ENCODE measurements around the gene OR6B3.

OR6B3 gene

DNA sequence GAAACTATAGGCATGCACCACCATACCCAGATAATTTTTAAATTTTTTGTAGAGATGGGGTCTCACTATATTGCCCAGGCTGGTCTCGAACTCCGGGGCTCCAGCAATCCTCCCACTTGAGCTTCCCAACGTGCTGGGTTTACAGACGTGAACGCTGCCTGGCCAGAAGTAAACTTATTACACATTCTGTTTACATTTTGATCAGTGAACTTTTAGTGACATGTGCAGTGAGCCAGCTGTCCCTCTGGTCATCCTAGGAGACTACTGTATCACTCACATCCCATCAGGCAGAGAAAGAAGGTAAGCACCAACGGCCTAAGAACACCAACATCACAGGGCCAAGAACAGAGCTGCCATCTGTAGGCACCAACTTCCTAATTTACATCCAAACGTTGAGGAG is 50.3 kb downstream of the OR6B3 start:
- TF ChIP-seq, protein P1, sequence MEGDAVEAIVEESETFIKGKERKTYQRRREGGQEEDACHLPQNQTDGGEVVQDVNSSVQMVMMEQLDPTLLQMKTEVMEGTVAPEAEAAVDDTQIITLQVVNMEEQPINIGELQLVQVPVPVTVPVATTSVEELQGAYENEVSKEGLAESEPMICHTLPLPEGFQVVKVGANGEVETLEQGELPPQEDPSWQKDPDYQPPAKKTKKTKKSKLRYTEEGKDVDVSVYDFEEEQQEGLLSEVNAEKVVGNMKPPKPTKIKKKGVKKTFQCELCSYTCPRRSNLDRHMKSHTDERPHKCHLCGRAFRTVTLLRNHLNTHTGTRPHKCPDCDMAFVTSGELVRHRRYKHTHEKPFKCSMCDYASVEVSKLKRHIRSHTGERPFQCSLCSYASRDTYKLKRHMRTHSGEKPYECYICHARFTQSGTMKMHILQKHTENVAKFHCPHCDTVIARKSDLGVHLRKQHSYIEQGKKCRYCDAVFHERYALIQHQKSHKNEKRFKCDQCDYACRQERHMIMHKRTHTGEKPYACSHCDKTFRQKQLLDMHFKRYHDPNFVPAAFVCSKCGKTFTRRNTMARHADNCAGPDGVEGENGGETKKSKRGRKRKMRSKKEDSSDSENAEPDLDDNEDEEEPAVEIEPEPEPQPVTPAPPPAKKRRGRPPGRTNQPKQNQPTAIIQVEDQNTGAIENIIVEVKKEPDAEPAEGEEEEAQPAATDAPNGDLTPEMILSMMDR (conservative IDR thresholded peaks at IDR 0.05), result no peak
- TF ChIP-seq ZFX (IDR thresholded peaks at IDR 0.05), result no peak
- no peak overlapping the region for H3K27ac ChIP-seq

DNA sequence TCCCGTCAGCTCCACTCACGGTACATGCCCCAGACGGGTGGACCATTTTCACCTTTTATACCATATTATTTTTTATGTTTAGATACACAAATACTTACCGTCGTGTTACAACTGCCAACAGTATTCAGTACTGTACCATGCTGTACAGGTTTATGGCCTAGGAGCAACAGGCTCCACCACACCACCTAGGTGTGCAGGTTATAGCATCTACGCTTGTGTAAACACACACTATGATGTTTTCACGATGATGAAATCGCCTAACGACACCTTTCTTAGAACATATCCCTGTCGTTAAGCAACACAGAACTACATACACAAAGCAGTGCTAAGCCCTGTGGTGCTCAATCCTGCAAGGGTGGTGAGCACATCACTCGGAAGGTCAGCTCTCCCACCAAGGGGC is 52.6 kb downstream of the OR6B3 start:
- H3K27ac ChIP-seq, result no peak overlapping the region
- no peak for TF ChIP-seq ZFX (IDR thresholded peaks at IDR 0.05)
- TF ChIP-seq, protein P1 (conservative IDR thresholded peaks at IDR 0.05), result no peak

GRCh38 chr2:239997686-239998409 is 55.5 kb downstream of the OR6B3 start:
- TF ChIP-seq ZFX (IDR thresholded peaks at IDR 0.05), result no peak
- TF ChIP-seq, protein P1 (conservative IDR thresholded peaks at IDR 0.05), result no peak
- no peak overlapping the region for H3K27ac ChIP-seq

Measured in C4-2B (cell line).